Measurements from ENCODE around the gene VARS2.
A peak's percentile ranks its signal among the peaks of the same experiment; 100 is the strongest.

The VARS2 gene

DNA sequence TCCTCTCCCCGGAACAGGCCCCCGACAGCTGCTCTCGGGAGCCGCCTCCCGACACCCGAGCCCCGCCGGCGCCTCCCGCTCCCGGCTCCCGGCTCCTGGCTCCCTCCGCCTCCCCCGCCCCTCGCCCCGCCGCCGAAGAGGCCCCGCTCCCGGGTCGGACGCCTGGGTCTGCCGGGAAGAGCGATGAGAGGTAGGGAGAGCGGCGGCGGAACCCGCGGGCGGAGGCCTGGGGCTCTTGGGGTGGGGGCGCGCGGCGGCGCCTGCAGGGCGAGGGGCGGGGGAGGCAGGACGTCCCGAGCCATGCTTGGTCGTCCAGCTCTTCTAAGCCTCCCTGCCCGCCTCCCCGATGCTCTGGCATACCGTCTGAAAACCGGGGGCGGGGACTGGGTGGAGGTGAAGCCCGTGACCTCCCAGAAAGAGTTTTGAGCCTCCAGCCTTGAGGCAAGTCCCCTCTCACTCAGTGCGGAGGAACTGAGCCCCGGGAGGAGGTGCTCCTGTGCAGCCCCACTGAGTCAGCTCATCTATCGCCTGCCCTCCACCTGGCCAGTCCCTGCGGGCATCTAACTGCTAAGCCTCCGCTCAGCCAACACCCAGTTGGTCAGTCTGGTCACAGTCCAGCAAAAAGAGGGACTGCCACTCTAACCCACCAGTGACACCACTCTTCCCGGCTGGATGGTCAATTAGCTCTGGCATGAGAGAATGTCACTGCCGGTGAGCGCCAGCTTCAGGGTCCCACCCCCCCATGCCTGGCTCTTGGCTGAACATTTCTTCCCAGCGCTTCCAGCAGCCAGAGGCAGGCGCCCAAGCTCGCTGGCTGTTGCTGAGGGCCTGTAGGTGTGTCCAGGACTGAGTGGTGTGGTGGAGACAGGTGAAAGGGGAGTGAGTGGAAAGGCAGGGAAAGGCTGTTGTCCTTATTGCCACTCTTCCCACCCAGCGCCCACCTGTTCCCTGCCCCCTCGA, 29.2 kb upstream of the VARS2 start (continued):
- peak; percentile 45 for TF ChIP-seq IKZF3 (tag by site-specific recombination; IDR thresholded peaks at IDR 0.05)
- 0 out of 2 replicates have a peak, but pooled peaks have one; percentile 37 for TF ChIP-seq ZNF501 (tag by site-specific recombination; IDR thresholded peaks at IDR 0.05)
- no peak for TF ChIP-seq ZNF623 (tag by site-specific recombination; IDR thresholded peaks at IDR 0.05)
- TF ChIP-seq, protein P1, sequence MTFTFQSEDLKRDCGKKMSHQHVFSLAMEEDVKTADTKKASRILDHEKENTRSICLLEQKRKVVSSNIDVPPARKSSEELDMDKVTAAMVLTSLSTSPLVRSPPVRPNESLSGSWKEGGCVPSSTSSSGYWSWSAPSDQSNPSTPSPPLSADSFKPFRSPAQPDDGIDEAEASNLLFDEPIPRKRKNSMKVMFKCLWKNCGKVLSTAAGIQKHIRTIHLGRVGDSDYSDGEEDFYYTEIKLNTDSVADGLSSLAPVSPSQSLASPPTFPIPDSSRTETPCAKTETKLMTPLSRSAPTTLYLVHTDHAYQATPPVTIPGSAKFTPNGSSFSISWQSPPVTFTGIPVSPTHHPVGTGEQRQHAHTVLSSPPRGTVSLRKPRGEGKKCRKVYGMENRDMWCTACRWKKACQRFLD (tag by site-specific recombination; IDR thresholded peaks at IDR 0.05) = no peak
- no peak for TF ChIP-seq ZNF223 (tag by site-specific recombination; IDR thresholded peaks at IDR 0.05)
- TF ChIP-seq GFI1B (tag by site-specific recombination; IDR thresholded peaks at IDR 0.05) = no peak
- TF ChIP-seq ZNF555 (tag by site-specific recombination; conservative IDR thresholded peaks at IDR 0.05) = no peak
- TF ChIP-seq ZNF2 (tag by site-specific recombination; IDR thresholded peaks at IDR 0.05) = no peak
- no peak for TF ChIP-seq ZNF19 (tag by site-specific recombination; IDR thresholded peaks at IDR 0.05; ENCODE audit: low read depth)
- no peak for TF ChIP-seq ZNF426 (tag by site-specific recombination; IDR thresholded peaks at IDR 0.05)
- no peak for TF ChIP-seq ZNF155 (tag by site-specific recombination; IDR thresholded peaks at IDR 0.05)
- TF ChIP-seq REPIN1 (tag by site-specific recombination; IDR thresholded peaks at IDR 0.05; ENCODE audit: low read depth) = no peak
- no peak for TF ChIP-seq ZNF423 (tag by site-specific recombination; IDR thresholded peaks at IDR 0.05)
- TF ChIP-seq ZNF394 (tag by site-specific recombination; IDR thresholded peaks at IDR 0.05; ENCODE audit: borderline replicate concordance) = no peak
- TF ChIP-seq, protein P2, sequence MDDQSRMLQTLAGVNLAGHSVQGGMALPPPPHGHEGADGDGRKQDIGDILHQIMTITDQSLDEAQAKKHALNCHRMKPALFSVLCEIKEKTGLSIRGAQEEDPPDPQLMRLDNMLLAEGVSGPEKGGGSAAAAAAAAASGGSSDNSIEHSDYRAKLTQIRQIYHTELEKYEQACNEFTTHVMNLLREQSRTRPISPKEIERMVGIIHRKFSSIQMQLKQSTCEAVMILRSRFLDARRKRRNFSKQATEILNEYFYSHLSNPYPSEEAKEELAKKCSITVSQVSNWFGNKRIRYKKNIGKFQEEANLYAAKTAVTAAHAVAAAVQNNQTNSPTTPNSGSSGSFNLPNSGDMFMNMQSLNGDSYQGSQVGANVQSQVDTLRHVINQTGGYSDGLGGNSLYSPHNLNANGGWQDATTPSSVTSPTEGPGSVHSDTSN (CRISPR knock-in tag; IDR thresholded peaks at IDR 0.05) = no peak
- no peak for TF ChIP-seq ZNF37A (tag by site-specific recombination; IDR thresholded peaks at IDR 0.05)
- no peak for TF ChIP-seq ZNF473 (tag by site-specific recombination; IDR thresholded peaks at IDR 0.05)
- TF ChIP-seq ZNF585B (tag by site-specific recombination; IDR thresholded peaks at IDR 0.05) = no peak
- TF ChIP-seq ZBTB17 (tag by site-specific recombination; IDR thresholded peaks at IDR 0.05) = peak; percentile 15; the same call in 1 of the 2 replicates
- TF ChIP-seq HOXC10 (CRISPR knock-in tag; IDR thresholded peaks at IDR 0.05) = no peak
- no peak for TF ChIP-seq ZNF23 (tag by site-specific recombination; IDR thresholded peaks at IDR 0.05; ENCODE audit: borderline replicate concordance)
- TF ChIP-seq ZNF214 (tag by site-specific recombination; IDR thresholded peaks at IDR 0.05; ENCODE audit: borderline replicate concordance) = no peak
- TF ChIP-seq ZXDB (tag by site-specific recombination; IDR thresholded peaks at IDR 0.05) = 0 out of 2 replicates have a peak, but pooled peaks have one; percentile 1
- no peak for TF ChIP-seq TCF7L2 (IDR thresholded peaks at IDR 0.05; ENCODE audit: borderline replicate concordance, low read depth, low read length)
- TF ChIP-seq, protein P3, sequence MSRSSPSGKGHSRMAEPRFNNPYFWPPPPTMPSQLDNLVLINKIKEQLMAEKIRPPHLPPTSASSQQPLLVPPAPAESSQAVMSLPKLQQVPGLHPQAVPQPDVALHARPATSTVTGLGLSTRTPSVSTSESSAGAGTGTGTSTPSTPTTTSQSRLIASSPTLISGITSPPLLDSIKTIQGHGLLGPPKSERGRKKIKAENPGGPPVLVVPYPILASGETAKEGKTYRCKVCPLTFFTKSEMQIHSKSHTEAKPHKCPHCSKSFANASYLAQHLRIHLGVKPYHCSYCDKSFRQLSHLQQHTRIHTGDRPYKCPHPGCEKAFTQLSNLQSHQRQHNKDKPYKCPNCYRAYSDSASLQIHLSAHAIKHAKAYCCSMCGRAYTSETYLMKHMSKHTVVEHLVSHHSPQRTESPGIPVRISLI (tag by site-specific recombination; IDR thresholded peaks at IDR 0.05) = no peak
- no peak for TF ChIP-seq GLI2 (tag by site-specific recombination; IDR thresholded peaks at IDR 0.05; ENCODE audit: borderline replicate concordance, low read depth)
- TF ChIP-seq, protein P4, sequence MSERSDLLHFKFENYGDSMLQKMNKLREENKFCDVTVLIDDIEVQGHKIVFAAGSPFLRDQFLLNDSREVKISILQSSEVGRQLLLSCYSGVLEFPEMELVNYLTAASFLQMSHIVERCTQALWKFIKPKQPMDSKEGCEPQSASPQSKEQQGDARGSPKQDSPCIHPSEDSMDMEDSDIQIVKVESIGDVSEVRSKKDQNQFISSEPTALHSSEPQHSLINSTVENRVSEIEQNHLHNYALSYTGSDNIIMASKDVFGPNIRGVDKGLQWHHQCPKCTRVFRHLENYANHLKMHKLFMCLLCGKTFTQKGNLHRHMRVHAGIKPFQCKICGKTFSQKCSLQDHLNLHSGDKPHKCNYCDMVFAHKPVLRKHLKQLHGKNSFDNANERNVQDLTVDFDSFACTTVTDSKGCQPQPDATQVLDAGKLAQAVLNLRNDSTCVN (tag by site-specific recombination; optimal IDR thresholded peaks at IDR 0.05) = peak; percentile 18
- no peak for TF ChIP-seq MEIS1 (CRISPR knock-in tag; IDR thresholded peaks at IDR 0.05; ENCODE audit: borderline replicate concordance)
- no peak for TF ChIP-seq ZNF354C (tag by site-specific recombination; IDR thresholded peaks at IDR 0.05; ENCODE audit: borderline replicate concordance, low read depth)
- TF ChIP-seq ZNF561 (tag by site-specific recombination; IDR thresholded peaks at IDR 0.05; ENCODE audit: borderline replicate concordance) = peak; percentile 53; the same call in 1 of the 2 replicates
- no peak for TF ChIP-seq ZNF514 (tag by site-specific recombination; IDR thresholded peaks at IDR 0.05)
- no peak for TF ChIP-seq ZNF629 (tag by site-specific recombination; IDR thresholded peaks at IDR 0.05)
- TF ChIP-seq, protein P5, sequence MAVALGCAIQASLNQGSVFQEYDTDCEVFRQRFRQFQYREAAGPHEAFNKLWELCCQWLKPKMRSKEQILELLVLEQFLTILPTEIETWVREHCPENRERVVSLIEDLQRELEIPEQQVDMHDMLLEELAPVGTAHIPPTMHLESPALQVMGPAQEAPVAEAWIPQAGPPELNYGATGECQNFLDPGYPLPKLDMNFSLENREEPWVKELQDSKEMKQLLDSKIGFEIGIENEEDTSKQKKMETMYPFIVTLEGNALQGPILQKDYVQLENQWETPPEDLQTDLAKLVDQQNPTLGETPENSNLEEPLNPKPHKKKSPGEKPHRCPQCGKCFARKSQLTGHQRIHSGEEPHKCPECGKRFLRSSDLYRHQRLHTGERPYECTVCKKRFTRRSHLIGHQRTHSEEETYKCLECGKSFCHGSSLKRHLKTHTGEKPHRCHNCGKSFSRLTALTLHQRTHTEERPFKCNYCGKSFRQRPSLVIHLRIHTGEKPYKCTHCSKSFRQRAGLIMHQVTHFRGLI (tag by site-specific recombination; IDR thresholded peaks at IDR 0.05) = no peak
